IMR-90 (cell line): Measurements from ENCODE around the gene GALNT17. TPM values are rescaled to one million over a fixed set of nuclear protein-coding genes. Genes with fewer than 3 reads are reported as not detected.

Experiments
- ATAC-seq: fragments of 200-7000 bp; cut with Tn5 transposase; 2 replicates; pipeline ENCODE4 v1.9.1; 2020; ENCODE audit warnings: low read depth, mild to moderate bottlenecking, moderate library complexity
- BruUV-seq: library from RNA; stranded (reverse); fragments of 400-500 nt; replicated peaks from 2 replicates; lab custom pipeline; 2021; lab: Mats Ljungman, UMichigan
- CTCF ChIA-PET: fragments of 300-600 bp; formaldehyde crosslinking; extraction: SDS; loops from one replicate; lab custom pipeline; 2021; ENCODE audit warnings: antibody characterized with exemption; lab: Yijun Ruan, JAX
- POLR2A ChIA-PET: fragments of 300-600 bp; sonication (Branson Sonifier 250); formaldehyde crosslinking; loops from one replicate; lab custom pipeline; 2022; ENCODE audit warnings: antibody characterized with exemption; ENCODE audit not compliant: unreplicated experiment; lab: Charles Lee
- DNase-seq: peaks from one replicate; pipeline ENCODE4 v3.0.0; 2013
- H2AFZ ChIP-seq: replicated peaks from 2 replicates; pipeline ENCODE3; 2013; ENCODE audit warnings: low read length, mild to moderate bottlenecking; ENCODE audit not compliant: poor library complexity
- H2AK5ac ChIP-seq: 2 replicates; pipeline ENCODE4 v1.6.1; 2013; ENCODE audit warnings: low read depth, low read length, inconsistent platforms
- H2AK9ac ChIP-seq: replicated peaks from 2 replicates; pipeline ENCODE3; 2013; ENCODE audit warnings: mild to moderate bottlenecking, low read depth, low read length, moderate library complexity; ENCODE audit not compliant: poor library complexity
- H2BK120ac ChIP-seq: 2 replicates; pipeline ENCODE4 v1.6.1; 2013; ENCODE audit warnings: low read depth, low read length, inconsistent platforms
- H2BK15ac ChIP-seq: 3 replicates; pipeline ENCODE4 v1.6.1; 2013; ENCODE audit warnings: low read depth, low read length, inconsistent platforms
- H2BK20ac ChIP-seq: 2 replicates; pipeline ENCODE4 v1.6.1; 2013; ENCODE audit warnings: low read depth, mild to moderate bottlenecking, inconsistent platforms, low read length, moderate library complexity
- H2BK5ac ChIP-seq: 2 replicates; pipeline ENCODE4 v1.6.1; 2013; ENCODE audit warnings: mild to moderate bottlenecking, low read depth, low read length, inconsistent platforms; ENCODE audit not compliant: poor library complexity, severe bottlenecking
- H3K14ac ChIP-seq: replicated peaks from 2 replicates; pipeline ENCODE4 v1.6.1; 2013; ENCODE audit warnings: low read depth, low read length, inconsistent platforms
- H3K18ac ChIP-seq: 2 replicates; pipeline ENCODE4 v1.6.1; 2013; ENCODE audit warnings: low read depth, low read length, control low read depth
- H3K23ac ChIP-seq: 2 replicates; pipeline ENCODE4 v1.6.1; 2013; ENCODE audit warnings: low read depth, low read length, inconsistent platforms
- H3K27ac ChIP-seq: 2 replicates; pipeline ENCODE4 v1.5.1; 2013; ENCODE audit warnings: mild to moderate bottlenecking, control low read depth, low read length; ENCODE audit not compliant: insufficient read depth
- H3K27me3 ChIP-seq: 2 replicates; pipeline ENCODE4 v1.6.1; 2013; ENCODE audit warnings: low read length; ENCODE audit not compliant: control insufficient read depth, insufficient read depth
- H3K36me3 ChIP-seq: 2 replicates; pipeline ENCODE4 v1.6.1; 2013; ENCODE audit warnings: low read length, mixed read lengths; ENCODE audit not compliant: control insufficient read depth, insufficient read depth
- H3K4ac ChIP-seq: 2 replicates; pipeline ENCODE4 v1.6.1; 2013; ENCODE audit warnings: low read depth, low read length, inconsistent platforms
- H3K4me1 ChIP-seq: 2 replicates; pipeline ENCODE4 v1.6.1; 2013; ENCODE audit warnings: low read length, mixed read lengths; ENCODE audit not compliant: control insufficient read depth, insufficient read depth
- H3K4me2 ChIP-seq: 2 replicates; pipeline ENCODE4 v1.6.1; 2013; ENCODE audit warnings: low read depth, mild to moderate bottlenecking, control low read depth, low read length, moderate library complexity
- H3K4me3 ChIP-seq: 2 replicates; pipeline ENCODE4 v1.5.1; 2013; ENCODE audit warnings: low read depth, mild to moderate bottlenecking, control low read depth, low read length, moderate library complexity; ENCODE audit not compliant: insufficient read depth
- H3K56ac ChIP-seq: 2 replicates; pipeline ENCODE4 v1.6.1; 2013; ENCODE audit warnings: low read length, inconsistent platforms; ENCODE audit not compliant: insufficient read depth; ENCODE audit errors: extremely low read depth
- H3K79me1 ChIP-seq, 2 experiments: 2 replicates each; pipeline ENCODE4 v1.6.1; 2013; ENCODE audit warnings: low read length in 2 of 2, inconsistent platforms in 1 of 2, low read depth in 1 of 2
- H3K9ac ChIP-seq: 2 replicates; pipeline ENCODE4 v1.6.1; 2013; ENCODE audit warnings: low read depth, low read length, control low read depth
- H3K9me1 ChIP-seq: 2 replicates; pipeline ENCODE4 v1.6.1; 2013; ENCODE audit warnings: low read length, inconsistent platforms; ENCODE audit not compliant: insufficient read depth
- H3K9me3 ChIP-seq: 2 replicates; pipeline ENCODE4 v1.6.1; 2013; ENCODE audit warnings: low read length; ENCODE audit not compliant: control insufficient read depth, insufficient read depth
- H4K20me1 ChIP-seq: 2 replicates; pipeline ENCODE4 v1.6.1; 2013; ENCODE audit warnings: low read length, inconsistent platforms; ENCODE audit not compliant: insufficient read depth
- H4K5ac ChIP-seq: 2 replicates; pipeline ENCODE4 v1.6.1; 2013; ENCODE audit warnings: mild to moderate bottlenecking, low read depth, low read length, control low read depth
- H4K8ac ChIP-seq, 2 experiments: 2 replicates each; pipeline ENCODE4 v1.6.1; 2013; ENCODE audit warnings: low read depth in 2 of 2, low read length in 2 of 2, control low read depth in 1 of 2, inconsistent platforms in 1 of 2
- H4K91ac ChIP-seq: 2 replicates; pipeline ENCODE4 v1.6.1; 2013; ENCODE audit warnings: low read depth, low read length, inconsistent platforms; ENCODE audit not compliant: insufficient read depth
- BHLHE40 ChIP-seq: fragments of 150-350 bp; IDR thresholded peaks from 2 replicates; pipeline ENCODE4 v1.6.1; 2016; ENCODE audit warnings: mild to moderate bottlenecking, low read depth, low read length
- CEBPB ChIP-seq: IDR thresholded peaks from 2 replicates; pipeline ENCODE4 v1.6.1; 2012; ENCODE audit warnings: low read depth, low read length, improper control_type of control experiment
- CTCF ChIP-seq: conservative IDR thresholded peaks from 2 replicates; pipeline ENCODE4 v1.5.1; 2012; ENCODE audit warnings: mild to moderate bottlenecking, low read depth, low read length, improper control_type of control experiment
- MAFK ChIP-seq: IDR thresholded peaks from 2 replicates; pipeline ENCODE4 v1.6.1; 2012; ENCODE audit warnings: low read depth, low read length, improper control_type of control experiment
- MAZ ChIP-seq: IDR thresholded peaks from 2 replicates; pipeline ENCODE4 v1.6.1; 2012; ENCODE audit warnings: low read depth, mild to moderate bottlenecking, low read length, improper control_type of control experiment, moderate library complexity, borderline replicate concordance
- MXI1 ChIP-seq: IDR thresholded peaks from 2 replicates; pipeline ENCODE4 v1.6.1; 2012; ENCODE audit warnings: low read depth, mild to moderate bottlenecking, low read length, moderate library complexity, borderline replicate concordance
- NFE2L2 ChIP-seq: fragments of 150-350 bp; IDR thresholded peaks from 2 replicates; pipeline ENCODE4 v1.6.1; 2016; ENCODE audit warnings: low read depth, mild to moderate bottlenecking, low read length
- POLR2A ChIP-seq: IDR thresholded peaks from 2 replicates; pipeline ENCODE4 v1.6.1; 2012; ENCODE audit warnings: mild to moderate bottlenecking, low read depth, low read length
- RAD21 ChIP-seq: IDR thresholded peaks from 2 replicates; pipeline ENCODE4 v1.6.1; 2012; ENCODE audit warnings: low read length, improper control_type of control experiment
- RFX5 ChIP-seq: IDR thresholded peaks from 2 replicates; pipeline ENCODE4 v1.8.0; 2012; ENCODE audit warnings: low read depth, mild to moderate bottlenecking, low read length, moderate library complexity
- SMC3 ChIP-seq: fragments of 150-350 bp; IDR thresholded peaks from 2 replicates; pipeline ENCODE4 v1.6.1; 2016; ENCODE audit warnings: low read depth, mild to moderate bottlenecking, antibody characterized with exemption, low read length, moderate library complexity
- USF2 ChIP-seq: fragments of 150-350 bp; IDR thresholded peaks from 2 replicates; pipeline ENCODE4 v1.6.1; 2017; ENCODE audit warnings: mild to moderate bottlenecking, antibody characterized with exemption, low read length, low read depth
- WGBS, 2 experiments: methylation state at CpG; one replicate each; pipeline versions ENCODE4 v1.1.5 to v1.1.7; 2013; ENCODE audit warnings: missing lambda C conversion rate in 2 of 2; ENCODE audit not compliant: insufficient read length in 1 of 2; ENCODE audit errors: extremely low coverage in 2 of 2; 5-methylcytosine and 5-hydroxymethylcytosine counted together
- dilution Hi-C: fragments of 300-500 bp; cut with HindIII; formaldehyde crosslinking; loops from one replicate; pipeline ENCODE4 v1.14.3; 2018; ENCODE audit warnings: low sequenced_read_pairs; ENCODE audit not compliant: unreplicated experiment
- in situ Hi-C: fragments of 300-500 bp; cut with MboI; formaldehyde crosslinking; loops from 3 replicates; pipeline ENCODE4 v1.14.3; 2019; ENCODE audit warnings: low sequenced_read_pairs, inconsistent platforms, mixed read lengths
- intact Hi-C: fragments of 100-400 bp; cut with micrococcal nuclease; formaldehyde crosslinking; loops from 2 replicates; pipeline ENCODE4 v1.10.0; 2022
- polyA plus RNA-seq, 3 experiments: library from polyadenylated mRNA; depleted of rRNA; stranded (reverse); fragments of >200 nt; gene quantifications; 2 replicates each; pipeline ENCODE4 v1.2.3, GENCODE V29; 2012; ENCODE audit warnings: low replicate concordance in 1 of 3
- total RNA-seq: library from RNA; depleted of rRNA; stranded (reverse); fragments of >200 nt; gene quantifications from 2 replicates; pipeline ENCODE4 v1.2.3, GENCODE V29; 2012
- TF ChIP-seq, protein P1 (sequence below): fragments of 150-350 bp; IDR thresholded peaks from 2 replicates; pipeline ENCODE4 v1.6.1; 2016; ENCODE audit warnings: low read depth, mild to moderate bottlenecking, low read length, moderate library complexity, borderline replicate concordance

Gene GALNT17
- total and polyA plus RNA-seq, 2 of the 4 experiments (the other 2 are of a cell fraction): not detected

GRCh38 chr7:71384094-71384493 is 252.2 kb downstream of the GALNT17 start:
- WGBS, 2 experiments: 44% methylated on average over 3 of the region's 5 CpGs; no CpG with 5 or more reads in 1 of the 2 experiments

More at GRCh38 chr7:71384094-71384493, 252.2 kb downstream of the GALNT17 start:
- H3K36me3 ChIP-seq: no peaks in the 10 kb centered on the region
- no peak overlapping the region for H3K14ac ChIP-seq
- no peaks in the 10 kb centered on the region for H3K4me1 ChIP-seq
- H3K27me3 ChIP-seq: no peaks in the 10 kb centered on the region
- no peaks in the 10 kb centered on the region for H3K9me1 ChIP-seq
- dilution Hi-C loops (no loop called here), intact Hi-C loops (no loop called here), in situ Hi-C loops (no loop called here)
- H2AK5ac ChIP-seq: no peak overlapping the region
- H3K4me2 ChIP-seq: no peak overlapping the region
- BruUV-seq: no TSS peak
- H2AK9ac ChIP-seq: no peak overlapping the region
- TF ChIP-seq CEBPB (no peak), RAD21 (no peak), CTCF (no peak), SMC3 (no peak), MXI1 (no peak), NFE2L2 (no peak), USF2 (no peak), BHLHE40 (no peak), POLR2A (no peak), MAZ (no peak), MAFK (no peak), RFX5 (no peak)
- TF ChIP-seq, protein P1, sequence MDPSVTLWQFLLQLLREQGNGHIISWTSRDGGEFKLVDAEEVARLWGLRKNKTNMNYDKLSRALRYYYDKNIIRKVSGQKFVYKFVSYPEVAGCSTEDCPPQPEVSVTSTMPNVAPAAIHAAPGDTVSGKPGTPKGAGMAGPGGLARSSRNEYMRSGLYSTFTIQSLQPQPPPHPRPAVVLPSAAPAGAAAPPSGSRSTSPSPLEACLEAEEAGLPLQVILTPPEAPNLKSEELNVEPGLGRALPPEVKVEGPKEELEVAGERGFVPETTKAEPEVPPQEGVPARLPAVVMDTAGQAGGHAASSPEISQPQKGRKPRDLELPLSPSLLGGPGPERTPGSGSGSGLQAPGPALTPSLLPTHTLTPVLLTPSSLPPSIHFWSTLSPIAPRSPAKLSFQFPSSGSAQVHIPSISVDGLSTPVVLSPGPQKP: no peak
- H3K79me1 ChIP-seq: no peaks in the 10 kb centered on the region
- no peak for ATAC-seq
- peaks cover 41% of the 10 kb centered on the region for H3K9me3 ChIP-seq
- H4K8ac ChIP-seq: no peak overlapping the region
- no peak overlapping the region for H3K56ac ChIP-seq
- H4K91ac ChIP-seq: no peak overlapping the region
- H4K5ac ChIP-seq: no peak overlapping the region
- H4K20me1 ChIP-seq: no peaks in the 10 kb centered on the region
- POLR2A ChIA-PET: no interaction called here
- no peak overlapping the region for H2BK120ac ChIP-seq
- H2AFZ ChIP-seq: no peak overlapping the region
- H3K18ac ChIP-seq: no peak overlapping the region
- CTCF ChIA-PET: no interaction called here
- no peak overlapping the region for H2BK15ac ChIP-seq
- no peak overlapping the region for H3K9ac ChIP-seq
- no peak overlapping the region for H2BK5ac ChIP-seq
- no peak overlapping the region for H3K4me3 ChIP-seq
- H3K23ac ChIP-seq: no peak overlapping the region
- no peak for DNase-seq
- no peak overlapping the region for H3K4ac ChIP-seq
- H2BK20ac ChIP-seq: no peak overlapping the region
- H3K27ac ChIP-seq: no peak overlapping the region
